ENCODE measurements around the gene ENPEP.

The ENPEP gene

DNA sequence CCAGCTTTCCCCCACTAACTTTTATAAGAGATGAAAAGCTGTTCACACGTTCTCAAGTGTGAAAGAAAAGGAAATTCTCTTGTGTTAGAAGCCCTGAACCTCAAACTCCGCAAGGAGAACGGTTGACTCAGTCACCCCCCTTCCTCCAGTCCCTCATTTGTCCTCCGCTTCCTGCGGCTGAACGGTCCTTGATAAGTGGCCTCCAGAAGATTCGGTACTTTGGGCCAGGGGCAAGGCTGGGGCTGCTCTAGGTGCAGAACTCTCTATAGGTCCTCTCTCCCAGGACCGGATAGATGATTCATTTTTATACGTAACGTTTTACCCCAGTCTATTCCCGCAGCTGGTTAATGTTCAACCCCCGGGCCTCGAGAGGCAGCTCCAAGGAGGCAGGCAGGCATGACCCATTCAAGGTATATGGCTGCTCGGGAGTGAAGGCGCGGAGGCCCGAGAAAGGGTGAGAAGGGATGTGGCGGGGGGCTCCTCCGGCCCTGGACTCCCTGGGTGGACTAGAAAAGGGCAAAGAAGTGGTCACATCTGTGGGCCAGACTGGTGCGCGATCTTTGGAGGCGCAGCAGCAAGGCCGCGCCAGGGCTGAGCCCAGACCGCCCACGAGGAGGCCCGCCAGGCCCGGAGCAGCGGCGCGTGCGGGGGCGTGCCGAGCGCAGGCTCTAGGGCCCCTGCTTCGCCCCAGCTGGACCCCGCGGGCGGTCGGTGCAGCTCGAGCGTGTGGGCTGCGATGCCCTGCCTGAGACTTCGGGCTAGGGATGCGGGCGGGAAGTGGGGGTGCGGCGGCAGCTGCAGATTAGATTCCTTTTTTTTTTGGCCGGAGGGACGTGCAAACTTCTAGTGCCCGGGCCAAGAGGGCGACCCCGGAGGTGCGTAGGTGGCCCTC, 135.2 kb downstream of the ENPEP start:
- no peak for DNase-seq

DNA sequence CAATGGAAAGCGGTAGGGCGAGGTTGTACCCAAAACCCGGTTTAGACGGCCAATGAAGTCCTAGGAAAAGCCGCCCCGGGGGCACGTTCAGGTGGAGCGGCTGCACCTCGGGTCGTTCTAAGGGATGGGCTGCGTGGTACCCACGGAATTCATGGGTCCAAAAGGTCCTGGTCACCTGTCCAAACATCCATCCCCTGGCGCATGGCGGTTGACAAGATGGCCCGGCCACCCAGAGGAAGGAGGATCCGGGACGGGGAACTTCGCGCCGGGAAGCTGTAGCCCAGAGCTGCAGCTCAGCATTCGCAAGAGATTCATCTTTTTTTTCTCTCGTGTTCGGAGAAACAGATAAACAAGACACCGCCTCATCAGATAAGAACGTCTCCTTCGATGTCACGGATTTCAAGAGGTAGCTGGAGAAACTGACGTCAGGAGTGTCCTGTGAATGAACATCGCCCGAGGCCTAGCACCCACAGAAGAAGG, 136.1 kb downstream of the ENPEP start:
- no peak for DNase-seq

DNA sequence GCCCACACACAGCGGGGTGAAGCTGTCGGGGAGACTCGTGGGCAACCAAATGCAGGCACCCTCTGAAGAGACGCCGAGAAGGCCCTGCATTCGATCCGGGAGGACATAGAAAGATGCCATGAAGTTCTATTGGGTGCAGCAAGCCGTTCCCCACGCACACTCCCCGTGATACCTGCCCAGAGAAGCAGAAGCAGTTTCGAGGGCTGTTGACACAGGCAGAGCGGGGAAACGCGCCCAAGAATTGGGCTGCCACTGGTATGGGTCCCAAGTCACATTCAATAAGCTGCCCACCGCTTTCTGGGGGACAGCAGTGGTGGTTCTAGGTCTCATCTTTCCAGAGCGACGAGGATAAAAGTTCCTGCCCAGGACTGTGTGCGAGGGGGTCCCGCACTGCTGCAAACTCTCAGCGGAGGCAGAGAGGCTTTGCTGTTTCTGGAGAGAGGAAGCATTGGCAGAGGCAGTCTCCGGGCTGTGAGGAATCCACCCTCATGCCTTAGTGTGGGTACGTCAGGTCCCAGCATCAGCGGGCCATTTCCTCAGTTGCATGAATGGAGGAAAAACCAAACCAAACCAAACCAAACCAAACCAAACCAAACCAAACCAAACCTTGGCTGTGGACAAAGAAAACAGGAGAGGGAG, 136.8 kb downstream of the ENPEP start:
- DNase-seq: no peak

DNA sequence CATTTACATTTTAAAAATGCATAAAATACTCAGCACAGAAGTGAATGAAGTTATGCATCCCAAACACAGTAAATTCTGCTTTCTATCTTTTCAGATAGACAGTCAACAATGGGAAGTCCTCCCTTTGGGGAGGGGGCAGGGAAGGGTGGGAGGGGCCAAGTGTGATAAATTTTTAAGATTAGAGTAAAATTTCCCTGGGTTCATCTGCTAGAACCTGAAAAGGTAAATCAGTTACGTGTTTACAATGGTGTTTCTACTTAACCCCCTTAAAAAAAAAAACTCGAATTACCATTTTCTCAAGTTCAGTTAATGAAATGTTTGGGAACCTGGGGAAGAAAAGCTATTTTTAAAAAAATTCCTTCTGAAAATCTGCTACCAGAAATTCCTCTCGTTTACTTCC, 137.8 kb downstream of the ENPEP start:
- no peak for DNase-seq

DNA sequence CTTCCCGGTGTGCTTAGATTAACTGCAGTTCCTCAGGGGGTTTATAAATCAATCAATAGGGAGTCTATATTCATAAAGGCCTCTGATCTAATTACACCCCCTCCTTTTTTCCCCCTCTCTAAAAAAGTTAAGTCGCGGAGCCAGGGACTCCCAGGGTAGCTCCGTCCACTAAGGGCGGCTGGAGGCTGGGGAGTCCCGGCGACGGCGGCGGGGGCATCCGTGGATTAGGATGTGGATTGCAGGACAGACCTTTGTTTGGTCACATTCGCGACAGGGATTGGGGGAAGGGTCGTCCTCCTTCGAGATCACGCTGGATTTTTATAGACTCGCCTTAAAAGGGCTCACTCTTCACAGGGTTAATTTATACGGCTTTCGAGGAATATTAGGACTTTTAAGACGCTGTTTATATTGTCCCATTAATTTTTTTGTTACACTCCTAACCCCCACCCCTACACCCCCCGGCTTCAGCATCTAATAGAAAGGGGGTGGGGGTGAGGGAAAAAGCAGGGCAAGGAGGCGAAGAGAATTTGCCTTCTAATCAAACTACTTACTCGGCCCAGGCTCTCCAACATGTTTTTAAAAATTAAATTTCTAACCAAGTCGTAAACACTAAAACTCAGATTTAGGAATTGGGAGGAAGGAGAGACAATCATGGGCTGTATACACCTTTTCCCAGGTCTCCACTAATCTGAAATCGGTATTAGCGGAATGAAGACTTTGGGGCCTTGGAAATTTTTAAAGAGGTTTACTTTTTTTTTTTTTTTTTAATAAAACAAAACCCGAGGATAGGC, 138.4 kb downstream of the ENPEP start:
- DNase-seq: no peak
